Thyroid gland (tissue), 4 donors: Measurements from ENCODE around the gene RILPL2. TPM values are rescaled to one million over a fixed set of nuclear protein-coding genes. Genes with fewer than 3 reads are reported as not detected.

ENCODE experiments used
- DNase-seq, 2 donors: peaks; one replicate each; pipeline ENCODE4 v3.0.0-alpha.2; 2019
- H3K27ac ChIP-seq, 3 donors: fragments of 200-600 bp; sonication (generic); 1 replicate in 2 of 3; 2 replicates in 1 of 3; pipeline ENCODE4 v1.5.1; 2016 to 2019; ENCODE audit warnings: mild to moderate bottlenecking in 1 of 3, moderate library complexity in 1 of 3
- H3K27me3 ChIP-seq: fragments of 200-600 bp; sonication (generic); one replicate; pipeline ENCODE4 v1.5.1; 2019
- H3K36me3 ChIP-seq, 2 donors: fragments of 200-600 bp; sonication (generic); one replicate each; pipeline ENCODE4 v1.5.1; 2016 to 2019
- H3K4me1 ChIP-seq, 2 donors: fragments of 200-600 bp; sonication (generic); one replicate each; pipeline ENCODE4 v1.5.1; 2017 to 2019
- H3K4me3 ChIP-seq, 3 donors: fragments of 200-600 bp; sonication (generic); replicated peaks in 1 of 3; 1 replicate in 2 of 3; 2 replicates in 1 of 3; pipeline ENCODE4 v1.5.1; 2016; ENCODE audit warnings: mild to moderate bottlenecking in 1 of 3
- H3K9me3 ChIP-seq: fragments of 200-600 bp; sonication (generic); one replicate; pipeline ENCODE4 v1.5.1; 2017
- CTCF ChIP-seq, 6 experiments: fragments of 200-600 bp in 3 of 6; fragments of 450-650 bp in 3 of 6; sonication (generic) in 3 of 6; IDR thresholded peaks; one replicate each; pipeline ENCODE4 v1.5.1; 2016 to 2019; ENCODE audit warnings: antibody characterized with exemption in 6 of 6, mild to moderate bottlenecking in 2 of 6, inconsistent platforms in 1 of 6, moderate library complexity in 1 of 6
- POLR2A ChIP-seq, 2 donors: fragments of 450-650 bp; IDR thresholded peaks; one replicate each; pipeline ENCODE4 v1.6.1; 2017; ENCODE audit warnings: antibody characterized with exemption in 2 of 2, mild to moderate bottlenecking in 2 of 2, moderate library complexity in 1 of 2
- WGBS, 2 donors: methylation state at CpG; one replicate each; pipeline ENCODE4 v1.1.5; 2017; 5-methylcytosine and 5-hydroxymethylcytosine counted together
- intact Hi-C: fragments of 100-400 bp; cut with DNase I; formaldehyde crosslinking; loops from one replicate; pipeline ENCODE4 v1.15.1; 2023
- total RNA-seq, 4 donors: library from RNA; depleted of rRNA; stranded (reverse); fragments of >200 nt; gene quantifications; one replicate each; pipeline ENCODE4 v1.2.3, GENCODE V29; 2016

RILPL2 gene
- total RNA-seq, 4 donors from 2014 or later: 10.7 to 15.2 (median 12.7) TPM

GRCh38 chr12:123474485-123475245 lies 38.2 kb upstream of the RILPL2 start:
- Histone ChIP-seq H3K4me3 (no peak overlapping the region), H3K36me3 (peaks cover 0 to 9% of the 10 kb centered on the region in 2 donors), H3K9me3 (no peaks in the 10 kb centered on the region), H3K27me3 (no peaks in the 10 kb centered on the region), H3K27ac (peak overlapping the region; percentile 66 to 91 (median 69)), H3K4me1 (peaks cover 31 to 65% of the 10 kb centered on the region in 2 donors)
- intact Hi-C loops: loop anchor here (10.0 kb wide), 1 partner anchor 60 kb away; the partner anchor contains the start of gene RILPL1
- 67 to 69% methylated on average over 13 of the region's 13 CpGs for WGBS, 2 donors
- TF ChIP-seq CTCF (IDR thresholded peaks at IDR 0.05) (no peak), POLR2A (IDR thresholded peaks at IDR 0.05) (no peak)
- no peak for DNase-seq

- Histone ChIP-seq H3K4me3 (no peak overlapping the region), H3K27ac (peak overlapping the region in 1 of 3 donors; percentile 48), H3K36me3 (peaks cover 0 to 9% of the 10 kb centered on the region in 2 donors), H3K27me3 (no peaks in the 10 kb centered on the region), H3K9me3 (no peaks in the 10 kb centered on the region), H3K4me1 (peaks cover 36 to 64% of the 10 kb centered on the region in 2 donors)
- DNase-seq: no peak
- no peak for TF ChIP-seq POLR2A (IDR thresholded peaks at IDR 0.05)
- no peak for TF ChIP-seq CTCF (IDR thresholded peaks at IDR 0.05)
- intact Hi-C loops: loop anchor here (10.0 kb wide), 1 partner anchor 62 kb away; the partner anchor contains the start of gene RILPL1
- 87 to 88% methylated on average over 12 of the region's 12 CpGs for WGBS, 2 donors
Measured at GRCh38 chr12:123472438-123472849, 36.0 kb upstream of the RILPL2 start.

GRCh38 chr12:123471374-123472068 lies 35.0 kb upstream of the RILPL2 start:
- no peak overlapping the region for H3K4me3 ChIP-seq
- H3K27me3 ChIP-seq: no peaks in the 10 kb centered on the region
- H3K9me3 ChIP-seq: no peaks in the 10 kb centered on the region
- peak; percentile 60 to 69 for DNase-seq
- H3K27ac ChIP-seq: peak overlapping the region in 2 of 3 donors; percentile 48 to 54
- H3K36me3 ChIP-seq: peaks cover 0 to 9% of the 10 kb centered on the region in 2 donors
- 61 to 68% methylated on average over 5 to 8 of the region's 8 CpGs for WGBS, 2 donors
- intact Hi-C loops: loop anchor here (10.0 kb wide), 1 partner anchor 63 kb away; the partner anchor contains the start of gene RILPL1
- peaks cover 40 to 64% of the 10 kb centered on the region in 2 donors for H3K4me1 ChIP-seq
- TF ChIP-seq POLR2A (IDR thresholded peaks at IDR 0.05) (no peak), CTCF (IDR thresholded peaks at IDR 0.05) (no peak)

- Histone ChIP-seq H3K27me3 (no peaks in the 10 kb centered on the region), H3K36me3 (peaks cover 0 to 19% of the 10 kb centered on the region in 2 donors), H3K27ac (peak overlapping the region; percentile 25 to 64 (median 41)), H3K9me3 (no peaks in the 10 kb centered on the region), H3K4me3 (no peak overlapping the region), H3K4me1 (peaks cover 43 to 63% of the 10 kb centered on the region in 2 donors)
- TF ChIP-seq CTCF (IDR thresholded peaks at IDR 0.05): no peak
- no peak for TF ChIP-seq POLR2A (IDR thresholded peaks at IDR 0.05)
- 89 to 97% methylated on average over 2 of the region's 2 CpGs for WGBS, 2 donors
- no peak for DNase-seq
- intact Hi-C loops: loop anchor here (10.0 kb wide), 1 partner anchor 65 kb away; the partner anchor contains the start of gene RILPL1
Measured at GRCh38 chr12:123469978-123470377, 33.5 kb upstream of the RILPL2 start.
